ENCODE data around the gene GNG3. TPM values are rescaled to one million over a fixed set of nuclear protein-coding genes. Genes with fewer than 3 reads are reported as not detected.

Gene GNG3
- total and polyA plus RNA-seq, 2 of the 4 experiments (the other 2 are of a cell fraction) = not detected

- Histone ChIP-seq H2AFZ (replicated peaks; ENCODE audit: low read length, poor library complexity) (no peak overlapping the region), H2BK120ac (ENCODE audit: low read depth, low read length) (no peak overlapping the region), H3K9me3 (ENCODE audit: control insufficient read depth, insufficient read depth, low read length) (no peaks in the 10 kb centered on the region), H3K27ac (ENCODE audit: insufficient read depth, low read length) (no peak overlapping the region), H3K4me2 (ENCODE audit: low read depth, low read length) (peak overlapping the region; percentile 99), H4K91ac (ENCODE audit: insufficient read depth, low read depth, low read length) (no peak overlapping the region), H3K4ac (ENCODE audit: low read depth, low read length) (no peak overlapping the region), H3K36me3 (ENCODE audit: control insufficient read depth, insufficient read depth, low read length) (peaks cover 19% of the 10 kb centered on the region), H3K27me3 (ENCODE audit: control insufficient read depth, insufficient read depth, low read length) (no peaks in the 10 kb centered on the region), H2AK9ac (replicated peaks; ENCODE audit: low read depth, low read length, poor library complexity) (no peak overlapping the region), H4K5ac (ENCODE audit: low read depth, low read length) (no peak overlapping the region), H3K9me1 (ENCODE audit: insufficient read depth, low read length) (peaks cover 4% of the 10 kb centered on the region; the same call in 1 of the 2 replicates), H2BK20ac (ENCODE audit: low read depth, low read length) (no peak overlapping the region), H3K56ac (ENCODE audit: extremely low read depth, insufficient read depth, low read length) (no peak overlapping the region), H3K79me1 (ENCODE audit: low read depth in 1 of 2, low read length in 2 of 2) (peaks cover 13 to 35% of the 10 kb centered on the region in 2 experiments; a peak in 3 of 4 replicates), H3K23ac (ENCODE audit: low read depth, low read length) (no peak overlapping the region), H3K14ac (replicated peaks; ENCODE audit: low read depth, low read length) (no peak overlapping the region), H3K18ac (ENCODE audit: low read depth, low read length) (no peak overlapping the region), H2BK5ac (ENCODE audit: low read depth, low read length, poor library complexity, severe bottlenecking) (no peak overlapping the region), H3K4me3 (ENCODE audit: insufficient read depth, low read depth, low read length) (0 out of 2 replicates have a peak overlapping the region, but pooled peaks have one; percentile 13), H2AK5ac (ENCODE audit: low read depth, low read length) (no peak overlapping the region), H3K9ac (ENCODE audit: low read depth, low read length) (no peak overlapping the region; the same call in 1 of the 2 replicates), H3K4me1 (ENCODE audit: control insufficient read depth, insufficient read depth, low read length) (peaks cover 10% of the 10 kb centered on the region), H4K8ac (ENCODE audit: low read depth in 2 of 2, low read length in 2 of 2) (no peak overlapping the region), H4K20me1 (ENCODE audit: insufficient read depth, low read length) (no peaks in the 10 kb centered on the region), H2BK15ac (ENCODE audit: low read depth, low read length) (no peak overlapping the region)
- BruUV-seq (replicated peaks) = no TSS peak
- DNase-seq = no peak
- 88% methylated on average over 6 of the region's 15 CpGs; no CpG with 5 or more reads in 1 of the 2 experiments for WGBS, 2 experiments (ENCODE audit: extremely low coverage in 2 of 2, insufficient read length in 1 of 2)
- ATAC-seq (ENCODE audit: low read depth) = no peak
- POLR2A ChIA-PET (ENCODE audit: unreplicated experiment) = no interaction called here
- TF ChIP-seq USF2 (IDR thresholded peaks at IDR 0.05; ENCODE audit: low read depth, low read length) (no peak), CHD1 (IDR thresholded peaks at IDR 0.05; ENCODE audit: low read depth, low read length) (no peak), POLR2A (IDR thresholded peaks at IDR 0.05; ENCODE audit: low read depth, low read length) (no peak), MXI1 (IDR thresholded peaks at IDR 0.05; ENCODE audit: borderline replicate concordance, low read depth, low read length) (no peak), ELK1 (IDR thresholded peaks at IDR 0.05; ENCODE audit: borderline replicate concordance, low read depth, low read length) (no peak), BHLHE40 (IDR thresholded peaks at IDR 0.05; ENCODE audit: low read depth, low read length) (no peak), RFX5 (IDR thresholded peaks at IDR 0.05; ENCODE audit: low read depth, low read length) (no peak)
- intact Hi-C loops (cut with micrococcal nuclease) = no loop called here
- in situ Hi-C loops (cut with MboI; ENCODE audit: low sequenced_read_pairs) = no loop called here
- dilution Hi-C loops (cut with HindIII; ENCODE audit: low sequenced_read_pairs, unreplicated experiment) = no loop called here
- CTCF ChIA-PET = no interaction called here
Observed at GRCh38 chr11:62677714-62678113, 29.8 kb upstream of the GNG3 start.

Data from IMR-90 (cell line).